ENCODE measurements around the gene PRKG1. TPM values are rescaled to one million over a fixed set of nuclear protein-coding genes. Genes with fewer than 3 reads are reported as not detected.

Gene PRKG1
- total RNA-seq, 1 donor from 2014 or later: 22.8 TPM

DNA sequence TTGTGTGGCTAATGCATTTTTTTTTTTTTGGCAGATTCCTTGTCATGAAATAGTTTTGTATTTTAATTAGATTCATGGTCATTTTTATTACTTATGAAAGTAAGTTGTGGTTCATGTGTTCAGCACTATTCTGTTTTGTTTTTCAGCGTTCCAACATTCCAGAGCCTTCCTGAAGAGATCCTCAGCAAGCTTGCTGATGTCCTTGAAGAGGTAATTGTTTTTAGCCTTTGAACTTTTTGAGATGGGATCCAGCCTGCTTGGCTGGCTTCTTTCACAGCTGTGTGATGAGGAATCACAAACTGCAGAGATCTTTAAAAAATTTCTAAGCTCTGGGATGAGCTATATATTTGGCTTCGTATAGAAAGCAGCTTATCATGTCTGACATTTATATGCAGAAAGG lies 833.1 kb downstream of the PRKG1 start:
- peaks cover 9% of the 10 kb centered on the region for H3K4me1 Mint-ChIP-seq (ENCODE audit: low read depth)
- no peak for TF ChIP-seq CTCF (IDR thresholded peaks at IDR 0.05)
- no peaks in the 10 kb centered on the region for H3K9me3 Mint-ChIP-seq (ENCODE audit: low read depth)
- H3K4me3 Mint-ChIP-seq (ENCODE audit: unreplicated experiment): no peak overlapping the region
- no peak for DNase-seq (ENCODE audit: low spot score)
- no peak overlapping the region for H3K27ac Mint-ChIP-seq (ENCODE audit: unreplicated experiment)
- H3K27me3 Mint-ChIP-seq (ENCODE audit: low read depth): no peaks in the 10 kb centered on the region
- peaks cover 4% of the 10 kb centered on the region for H3K36me3 Mint-ChIP-seq (ENCODE audit: low read depth)

GRCh38 chr10:51910189-51910588 lies 835.9 kb downstream of the PRKG1 start:
- Mint-ChIP-seq H3K27me3 (ENCODE audit: low read depth) (no peaks in the 10 kb centered on the region), H3K4me1 (ENCODE audit: low read depth) (peaks cover 13% of the 10 kb centered on the region), H3K4me3 (ENCODE audit: unreplicated experiment) (no peak overlapping the region), H3K27ac (ENCODE audit: unreplicated experiment) (no peak overlapping the region), H3K36me3 (ENCODE audit: low read depth) (peaks cover 4% of the 10 kb centered on the region), H3K9me3 (ENCODE audit: low read depth) (no peaks in the 10 kb centered on the region)
- TF ChIP-seq CTCF (IDR thresholded peaks at IDR 0.05): no peak
- no peak for DNase-seq (ENCODE audit: low spot score)

- no peak for TF ChIP-seq CTCF (IDR thresholded peaks at IDR 0.05)
- DNase-seq (ENCODE audit: low spot score): no peak
- no peak overlapping the region for H3K4me3 Mint-ChIP-seq (ENCODE audit: unreplicated experiment)
- H3K27me3 Mint-ChIP-seq (ENCODE audit: low read depth): no peaks in the 10 kb centered on the region
- no peaks in the 10 kb centered on the region for H3K9me3 Mint-ChIP-seq (ENCODE audit: low read depth)
- H3K36me3 Mint-ChIP-seq (ENCODE audit: low read depth): peaks cover 4% of the 10 kb centered on the region
- H3K4me1 Mint-ChIP-seq (ENCODE audit: low read depth): peaks cover 15% of the 10 kb centered on the region
- H3K27ac Mint-ChIP-seq (ENCODE audit: unreplicated experiment): no peak overlapping the region
Observed at GRCh38 chr10:51910596-51910995, 836.3 kb downstream of the PRKG1 start.

- no peak overlapping the region for H3K27ac Mint-ChIP-seq (ENCODE audit: unreplicated experiment)
- peaks cover 2% of the 10 kb centered on the region for H3K9me3 Mint-ChIP-seq (ENCODE audit: low read depth)
- peaks cover 4% of the 10 kb centered on the region for H3K36me3 Mint-ChIP-seq (ENCODE audit: low read depth)
- H3K27me3 Mint-ChIP-seq (ENCODE audit: low read depth): no peaks in the 10 kb centered on the region
- no peak for TF ChIP-seq CTCF (IDR thresholded peaks at IDR 0.05)
- no peak overlapping the region for H3K4me3 Mint-ChIP-seq (ENCODE audit: unreplicated experiment)
- no peak for DNase-seq (ENCODE audit: low spot score)
- H3K4me1 Mint-ChIP-seq (ENCODE audit: low read depth): peaks cover 15% of the 10 kb centered on the region
Observed at GRCh38 chr10:51911723-51912122, 837.4 kb downstream of the PRKG1 start.

GRCh38 chr10:51915031-51915542 lies 840.8 kb downstream of the PRKG1 start:
- no peaks in the 10 kb centered on the region for H3K27me3 Mint-ChIP-seq (ENCODE audit: low read depth)
- peaks cover 2% of the 10 kb centered on the region for H3K9me3 Mint-ChIP-seq (ENCODE audit: low read depth)
- no peak overlapping the region for H3K4me3 Mint-ChIP-seq (ENCODE audit: unreplicated experiment)
- peaks cover 15% of the 10 kb centered on the region for H3K4me1 Mint-ChIP-seq (ENCODE audit: low read depth)
- no peak overlapping the region for H3K27ac Mint-ChIP-seq (ENCODE audit: unreplicated experiment)
- no peak for TF ChIP-seq CTCF (IDR thresholded peaks at IDR 0.05)
- DNase-seq (ENCODE audit: low spot score): no peak
- H3K36me3 Mint-ChIP-seq (ENCODE audit: low read depth): no peaks in the 10 kb centered on the region

Data from chondrocyte (in vitro differentiated cells).